GM21528 (cell line): Measurements from ENCODE around the gene LTBP2.
"Not testable (repeated sequence)": the region's sequence is repeated elsewhere in the genome, so short reads cannot be mapped to it uniquely, and the experiment has no call there.

Experiments used
- ATAC-seq: cut with Tn5 transposase; IDR thresholded peaks from one replicate; pipeline ENCODE4 v1.9.1; 2021; ENCODE audit warnings: mild to moderate bottlenecking, moderate library complexity; ENCODE audit not compliant: unreplicated experiment, low FRiP score

LTBP2 gene

DNA sequence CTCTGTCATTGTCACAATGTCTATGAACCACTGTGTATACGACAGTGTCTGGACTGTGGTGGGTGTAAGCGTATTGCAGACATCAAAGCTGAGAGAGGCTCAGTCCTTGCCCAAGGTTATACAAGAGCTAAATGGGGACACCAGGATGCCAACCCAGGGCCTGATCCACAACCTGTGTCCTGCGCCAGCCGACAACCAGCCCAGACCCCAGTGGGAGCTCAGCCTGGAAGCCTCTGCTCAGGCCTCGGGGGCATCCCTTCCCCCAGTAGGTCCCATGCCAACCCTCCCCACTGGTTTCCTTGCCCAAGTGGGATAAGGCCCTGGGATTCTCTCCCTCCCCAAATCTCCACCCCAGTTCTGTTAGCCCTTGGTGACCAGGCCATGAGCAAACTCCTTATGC, 54.3 kb downstream of the LTBP2 start:
- no peak for ATAC-seq

DNA sequence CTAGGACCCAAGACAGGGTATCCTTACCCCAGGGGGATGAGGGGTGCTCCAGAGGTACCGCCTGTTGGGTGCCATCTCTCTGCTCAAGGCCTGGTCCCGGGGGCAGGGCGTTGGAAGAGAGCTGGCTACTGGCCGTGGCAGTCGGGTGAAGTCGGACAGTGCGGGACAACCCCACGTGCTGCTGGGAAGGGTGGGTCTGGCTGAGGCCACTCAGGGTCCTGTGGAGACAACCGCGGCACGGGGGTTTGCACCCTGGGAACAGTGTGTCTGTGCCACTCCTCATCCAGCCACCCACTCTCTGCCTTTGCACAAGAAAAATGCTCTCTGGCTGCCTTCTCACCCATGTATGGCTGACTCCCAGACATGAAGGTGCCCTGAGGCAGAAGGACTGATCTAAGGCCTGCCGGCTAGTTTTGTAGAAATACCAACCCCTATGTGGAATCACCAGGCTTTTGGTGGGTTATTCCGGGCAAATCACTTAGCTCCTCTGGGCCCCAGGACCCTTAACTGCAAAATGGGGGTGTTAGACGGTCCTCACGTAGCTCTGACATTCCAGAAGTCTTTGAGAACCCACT, 56.5 kb downstream of the LTBP2 start:
- ATAC-seq = no peak

DNA sequence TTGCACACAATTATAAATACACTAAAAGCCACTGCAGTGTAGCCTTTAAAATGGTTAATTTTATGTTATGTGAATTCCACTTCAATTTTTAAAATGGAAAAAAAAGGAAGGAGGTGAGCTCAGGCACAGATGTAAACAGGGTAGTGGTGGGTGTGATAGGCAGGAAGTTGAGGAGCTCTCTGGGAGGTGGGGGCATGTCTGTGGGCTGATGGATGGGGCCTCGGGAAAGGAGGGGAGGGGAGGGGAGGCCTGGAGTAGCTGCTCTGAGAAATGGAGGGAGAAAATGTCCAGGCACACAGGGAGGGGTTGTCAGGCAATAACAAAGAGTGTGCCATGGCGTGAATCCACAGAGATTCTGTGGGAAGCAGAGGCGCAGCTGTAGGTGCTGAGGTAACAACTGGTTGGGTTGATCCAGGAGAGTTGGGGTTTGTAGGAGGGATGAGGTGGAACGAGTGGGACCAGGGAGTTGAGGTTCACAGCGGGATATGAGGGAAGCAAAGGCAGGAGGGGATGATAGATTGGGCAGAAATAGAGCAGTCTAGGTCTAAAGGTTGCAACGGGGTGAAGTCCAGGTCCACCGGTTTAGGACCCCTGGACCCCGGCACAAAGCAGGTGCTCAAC, 57.2 kb downstream of the LTBP2 start:
- no peak for ATAC-seq

DNA sequence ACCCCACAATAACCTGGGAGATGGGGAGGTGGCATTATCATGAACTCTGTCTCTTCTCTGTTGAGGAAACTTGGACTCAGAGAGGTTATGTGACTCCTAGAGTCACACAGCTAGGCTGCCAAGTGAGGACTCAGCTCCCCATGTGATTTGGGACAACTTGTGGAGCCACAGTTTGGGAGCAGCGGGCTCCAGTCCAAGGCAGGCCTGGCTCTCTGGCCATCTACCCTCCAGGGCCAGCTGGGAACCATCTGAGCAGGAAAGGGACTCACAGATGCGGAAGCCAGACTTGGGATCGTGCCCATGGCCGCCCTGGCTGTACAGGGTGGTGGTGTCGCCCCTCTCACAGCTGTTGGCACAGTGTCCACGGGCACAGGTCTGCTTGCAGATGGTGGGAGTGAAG, 59.4 kb downstream of the LTBP2 start:
- ATAC-seq = no peak

DNA sequence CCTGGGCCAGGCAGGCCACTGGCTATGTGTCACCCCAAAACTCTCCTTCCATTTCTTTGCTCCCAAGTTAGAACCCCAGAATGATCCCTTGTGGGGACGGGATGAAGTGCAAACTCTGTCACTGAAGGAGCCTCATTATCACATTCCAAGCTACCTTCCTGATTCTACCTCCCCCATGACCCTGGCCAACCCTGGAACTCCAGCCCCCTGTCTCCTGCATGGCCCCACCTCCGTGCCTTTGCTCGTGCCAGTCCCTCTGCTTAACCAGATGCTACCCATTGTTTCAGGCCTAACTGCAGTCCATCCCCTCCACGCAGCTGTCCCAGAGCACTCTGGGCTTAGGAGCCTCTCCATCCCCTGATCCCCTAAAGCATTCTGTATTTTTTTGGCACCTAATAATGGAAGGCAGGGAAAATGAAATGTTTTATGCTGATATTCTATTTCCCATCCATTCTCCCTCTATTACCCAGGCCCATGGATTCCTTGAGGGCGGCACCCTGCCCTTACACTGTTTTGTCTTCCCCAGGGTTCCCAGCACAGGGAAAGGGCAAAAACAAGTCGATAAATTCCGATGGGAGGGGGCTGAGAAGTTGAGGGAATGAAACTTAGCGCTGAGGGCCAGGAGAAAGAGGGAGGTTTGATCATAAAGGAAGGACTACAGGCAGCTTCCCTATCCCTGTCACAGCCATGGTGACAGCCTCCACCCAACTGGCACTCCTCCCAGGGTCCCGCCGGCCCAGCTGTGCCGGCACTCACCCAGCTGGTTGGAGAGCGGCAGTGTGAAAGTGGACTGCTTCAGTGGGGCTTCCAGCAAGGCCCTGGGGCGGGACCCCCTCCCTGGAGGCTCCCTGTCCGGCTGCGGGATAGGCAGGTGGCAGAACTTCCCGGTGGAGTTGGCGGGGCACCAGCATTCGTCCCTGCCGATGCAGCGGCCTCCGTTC, 60.3 kb downstream of the LTBP2 start:
- no peak for ATAC-seq

DNA sequence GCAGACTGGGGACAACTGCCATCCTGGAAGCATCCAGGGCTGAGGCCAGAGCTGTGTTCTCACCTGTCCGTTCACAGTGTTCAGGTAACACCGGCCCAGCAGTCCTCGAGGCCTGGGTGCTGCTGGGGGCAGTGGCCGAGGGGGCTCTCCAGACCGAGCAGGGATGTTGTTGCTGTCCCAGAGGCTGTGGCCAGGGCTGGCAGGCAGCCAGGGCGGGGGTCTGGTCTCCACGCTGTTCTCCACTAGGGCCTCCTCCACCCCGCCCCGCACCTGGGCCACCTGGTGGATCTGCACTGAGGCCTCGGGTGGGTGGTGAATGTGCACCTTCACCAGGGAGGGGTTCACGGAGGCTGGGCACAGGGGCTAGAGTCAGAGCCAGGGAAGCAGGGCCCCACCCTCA, 61.0 kb downstream of the LTBP2 start:
- no peak for ATAC-seq

DNA sequence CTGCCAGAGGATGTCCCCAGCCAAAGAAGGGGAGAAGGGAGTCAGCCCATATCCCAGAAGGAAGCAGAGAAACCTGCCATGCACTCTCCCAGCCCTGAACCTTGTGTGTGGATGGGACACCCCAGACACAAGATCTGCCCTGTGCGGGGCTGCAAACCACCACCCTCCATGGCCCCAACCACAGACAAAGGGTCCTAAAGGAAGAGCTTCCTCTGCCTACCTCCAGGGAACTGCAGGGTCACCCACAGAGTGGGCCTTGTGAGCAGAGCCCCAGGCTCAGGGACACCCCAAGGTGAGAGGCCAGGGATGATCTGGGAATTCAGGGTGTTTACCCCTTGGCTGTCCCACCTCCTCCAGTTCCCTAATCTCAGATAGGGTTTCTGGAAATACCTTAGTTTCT, 62.0 kb downstream of the LTBP2 start:
- ATAC-seq = no peak

DNA sequence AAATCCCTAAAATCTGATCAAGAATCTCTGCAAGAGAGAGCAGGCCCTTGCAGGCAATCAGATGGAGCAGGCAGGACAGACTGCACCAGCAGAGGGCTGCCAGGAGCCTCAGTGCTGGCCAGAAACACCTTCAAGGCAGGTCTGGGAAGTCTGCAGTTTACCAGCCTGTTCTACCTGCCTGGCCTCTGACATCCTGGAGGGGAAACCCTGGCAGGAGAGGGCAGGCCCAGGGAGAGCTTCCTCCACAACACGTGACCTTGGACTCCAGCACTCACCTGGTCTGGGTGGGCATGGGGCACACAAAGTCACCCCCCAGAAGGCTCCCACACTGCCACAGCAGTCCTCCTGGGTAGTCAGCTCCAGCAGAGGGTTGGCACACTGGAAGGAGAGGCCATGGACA, 62.4 kb downstream of the LTBP2 start:
- no peak for ATAC-seq

DNA sequence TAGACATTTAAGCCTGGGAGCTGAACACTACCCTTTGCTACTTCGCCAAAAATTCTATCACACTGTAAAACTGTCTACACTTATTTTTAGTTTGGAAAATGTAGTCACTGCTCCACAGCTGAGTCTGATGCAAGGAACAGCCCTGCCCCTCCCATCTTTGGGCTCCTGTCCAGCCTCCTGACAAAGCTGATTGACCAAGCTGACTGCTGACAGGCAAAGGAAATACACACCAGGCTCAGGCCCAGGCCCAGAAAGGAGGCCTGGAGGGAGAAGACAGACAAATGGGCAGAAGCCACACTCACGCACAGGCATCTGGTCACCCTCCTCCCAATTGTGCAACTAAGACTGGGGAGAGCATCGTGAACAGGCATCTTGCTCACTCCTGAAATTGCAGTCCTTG, 63.2 kb downstream of the LTBP2 start:
- ATAC-seq = no peak

DNA sequence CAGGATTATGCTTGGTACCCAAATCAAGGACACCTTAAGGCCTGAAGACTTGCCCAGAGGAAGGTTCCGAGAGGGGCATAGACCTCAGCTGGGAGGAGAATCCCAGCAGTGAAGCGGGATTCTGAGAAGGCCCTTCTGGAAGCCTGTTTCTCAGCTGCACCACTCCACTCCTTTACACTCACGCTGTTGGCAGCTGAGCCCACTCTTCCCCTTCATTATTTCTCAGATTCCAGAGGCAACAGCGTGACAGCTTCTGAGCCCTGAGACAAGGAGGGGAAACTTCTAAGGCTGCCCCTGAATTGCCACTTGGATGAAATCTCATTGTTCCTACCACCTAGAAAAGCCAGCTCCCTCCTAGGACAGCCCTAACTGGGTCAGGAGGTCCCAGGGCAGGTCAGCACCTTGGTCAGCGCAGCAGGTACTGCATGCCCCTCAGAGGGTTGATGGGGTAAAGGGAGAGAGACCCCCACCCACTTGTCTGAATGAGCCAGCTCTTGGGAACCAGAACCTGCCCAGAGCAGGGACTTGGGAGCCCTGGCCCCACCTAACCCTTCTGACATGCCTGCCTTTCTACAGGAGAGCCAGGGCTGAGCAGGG, 64.6 kb downstream of the LTBP2 start:
- ATAC-seq = no peak

DNA sequence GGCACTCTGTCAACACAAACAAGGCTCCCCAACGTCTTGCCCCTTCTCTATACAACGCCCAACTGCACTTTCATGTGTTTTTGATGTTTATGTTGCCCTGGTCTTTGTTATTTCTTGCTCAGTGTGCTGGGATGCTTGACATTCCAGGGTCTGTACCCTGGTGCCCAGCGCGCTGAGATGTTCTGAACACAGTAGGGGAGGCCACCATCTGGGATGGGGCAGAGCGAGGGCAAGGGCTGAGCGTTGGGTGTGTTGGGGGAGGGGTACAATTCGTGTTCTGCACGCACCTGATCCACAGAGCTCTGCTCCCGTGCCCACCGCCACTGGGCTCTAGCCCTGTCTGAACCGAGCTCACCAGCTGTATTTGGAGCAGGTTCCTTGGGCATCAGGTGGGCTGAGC, 65.6 kb downstream of the LTBP2 start:
- ATAC-seq = no peak

DNA sequence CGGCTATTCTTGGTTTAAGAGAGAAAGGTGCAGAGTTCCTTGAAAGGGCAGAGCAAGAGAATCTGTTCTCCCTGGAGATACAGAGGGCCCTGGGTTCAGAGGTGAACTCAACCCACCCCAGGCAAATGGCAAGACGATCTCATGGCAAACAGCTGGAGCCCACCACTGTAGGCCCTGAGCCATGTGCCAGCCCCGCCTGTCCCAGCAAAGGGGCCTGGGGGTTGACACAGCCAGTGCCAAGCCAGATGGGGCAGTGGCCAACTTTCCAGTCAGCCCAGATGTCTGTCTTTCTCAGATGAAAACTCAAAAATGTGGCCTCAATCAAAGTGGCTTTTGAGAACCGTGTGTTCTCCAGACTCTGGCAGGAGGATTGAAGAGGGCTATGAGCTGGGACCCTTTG, 66.7 kb downstream of the LTBP2 start:
- no peak for ATAC-seq

DNA sequence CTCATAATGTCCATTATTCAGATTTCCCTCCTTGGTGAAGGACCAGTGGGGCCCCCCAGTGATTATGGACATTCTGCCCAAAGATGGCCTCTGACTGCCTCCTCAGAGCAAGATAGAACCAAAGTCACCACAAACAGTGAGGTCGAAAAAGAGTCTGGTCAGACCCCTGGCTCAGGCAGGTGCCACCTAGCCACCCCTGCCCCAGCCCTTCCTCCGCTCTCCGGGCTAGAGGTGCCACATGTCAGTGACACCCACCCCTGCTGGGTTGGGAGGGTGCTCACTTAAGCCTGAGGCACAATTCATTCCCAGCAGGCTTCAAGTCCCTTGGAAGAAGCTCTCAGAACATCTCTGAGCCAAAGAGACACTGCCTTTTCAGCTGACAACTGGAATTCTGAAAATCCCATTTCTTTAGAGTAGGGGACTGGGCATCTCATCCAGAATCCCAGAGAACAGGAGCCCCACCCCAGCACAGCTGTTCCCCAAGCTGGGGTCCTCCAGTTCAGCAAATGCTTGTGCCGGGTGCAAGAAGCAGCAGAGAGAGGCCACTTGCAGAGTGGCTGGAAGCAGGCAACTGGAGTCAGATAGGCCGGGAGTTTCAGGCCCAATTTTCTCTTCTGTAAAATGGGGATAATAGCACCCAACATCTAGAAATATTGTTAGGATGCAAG, 68.1 kb downstream of the LTBP2 start:
- no peak for ATAC-seq

DNA sequence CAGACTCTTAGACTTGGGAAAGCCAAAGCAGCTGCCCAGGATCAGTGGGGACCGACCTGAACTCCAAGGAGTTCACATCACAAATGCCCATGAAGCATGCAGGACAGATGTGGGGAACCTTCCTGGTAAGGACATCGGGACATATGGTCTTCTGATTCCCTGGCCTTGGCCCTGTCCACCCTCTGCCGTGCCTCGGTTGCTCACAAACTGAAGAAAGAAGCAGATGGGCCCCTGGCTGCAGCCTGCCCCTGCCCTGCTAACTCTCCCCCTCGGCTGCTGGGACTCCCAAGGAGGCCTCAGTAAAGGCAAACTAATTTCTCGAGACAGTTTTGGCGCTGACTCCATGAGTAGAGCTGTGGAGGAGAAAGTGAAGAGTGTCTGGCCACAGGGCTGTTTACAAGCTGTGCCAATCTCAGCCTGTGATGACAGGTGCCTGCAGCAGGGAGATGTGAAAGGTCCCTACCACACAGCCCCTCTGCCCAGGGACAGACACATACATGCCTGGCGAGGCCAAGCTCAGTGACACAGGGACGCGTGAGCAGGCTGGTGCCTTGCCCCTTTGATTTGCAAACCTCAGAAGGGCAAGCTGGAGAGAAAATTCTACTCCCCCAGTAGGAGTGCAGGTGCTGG, 69.9 kb downstream of the LTBP2 start:
- no peak for ATAC-seq

DNA sequence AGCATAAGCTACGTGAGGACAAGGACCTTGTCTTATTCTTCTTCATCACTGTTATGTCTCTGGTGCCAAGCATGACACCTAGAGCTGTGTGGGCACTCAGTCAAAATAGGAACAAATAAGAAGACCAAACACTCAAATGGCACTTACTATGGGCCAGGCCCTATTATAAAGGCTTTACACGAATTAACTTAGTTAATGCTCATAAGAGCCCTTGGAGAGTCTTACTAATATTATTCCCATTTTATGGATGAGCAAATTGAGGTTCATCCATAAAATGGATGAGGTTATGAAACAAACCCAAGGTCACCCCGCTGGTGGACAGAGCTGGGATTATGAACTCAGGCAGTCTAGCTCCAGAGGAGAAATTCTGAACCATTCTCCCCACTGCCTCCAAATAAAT, 70.8 kb downstream of the LTBP2 start:
- ATAC-seq = no peak

DNA sequence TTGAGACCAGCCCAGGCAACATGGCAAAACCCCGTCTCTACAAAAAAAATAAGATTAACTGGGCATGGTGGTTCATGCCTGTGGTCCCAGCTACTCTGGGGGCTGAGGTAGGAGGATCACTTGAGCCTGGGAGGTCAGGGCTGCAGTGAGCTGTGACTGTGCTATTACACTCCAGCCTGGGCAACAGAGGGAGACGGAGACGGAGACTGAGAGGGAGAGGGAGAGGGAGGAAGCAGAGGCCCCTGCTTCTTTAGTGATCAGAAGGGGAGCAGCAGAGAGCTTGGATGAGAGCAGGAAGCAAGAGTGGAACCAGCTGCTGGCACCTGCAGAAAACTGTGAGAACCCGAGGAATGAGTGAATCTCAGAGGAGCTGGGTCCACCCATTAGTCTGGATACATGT, 72.5 kb downstream of the LTBP2 start:
- no peak for ATAC-seq

DNA sequence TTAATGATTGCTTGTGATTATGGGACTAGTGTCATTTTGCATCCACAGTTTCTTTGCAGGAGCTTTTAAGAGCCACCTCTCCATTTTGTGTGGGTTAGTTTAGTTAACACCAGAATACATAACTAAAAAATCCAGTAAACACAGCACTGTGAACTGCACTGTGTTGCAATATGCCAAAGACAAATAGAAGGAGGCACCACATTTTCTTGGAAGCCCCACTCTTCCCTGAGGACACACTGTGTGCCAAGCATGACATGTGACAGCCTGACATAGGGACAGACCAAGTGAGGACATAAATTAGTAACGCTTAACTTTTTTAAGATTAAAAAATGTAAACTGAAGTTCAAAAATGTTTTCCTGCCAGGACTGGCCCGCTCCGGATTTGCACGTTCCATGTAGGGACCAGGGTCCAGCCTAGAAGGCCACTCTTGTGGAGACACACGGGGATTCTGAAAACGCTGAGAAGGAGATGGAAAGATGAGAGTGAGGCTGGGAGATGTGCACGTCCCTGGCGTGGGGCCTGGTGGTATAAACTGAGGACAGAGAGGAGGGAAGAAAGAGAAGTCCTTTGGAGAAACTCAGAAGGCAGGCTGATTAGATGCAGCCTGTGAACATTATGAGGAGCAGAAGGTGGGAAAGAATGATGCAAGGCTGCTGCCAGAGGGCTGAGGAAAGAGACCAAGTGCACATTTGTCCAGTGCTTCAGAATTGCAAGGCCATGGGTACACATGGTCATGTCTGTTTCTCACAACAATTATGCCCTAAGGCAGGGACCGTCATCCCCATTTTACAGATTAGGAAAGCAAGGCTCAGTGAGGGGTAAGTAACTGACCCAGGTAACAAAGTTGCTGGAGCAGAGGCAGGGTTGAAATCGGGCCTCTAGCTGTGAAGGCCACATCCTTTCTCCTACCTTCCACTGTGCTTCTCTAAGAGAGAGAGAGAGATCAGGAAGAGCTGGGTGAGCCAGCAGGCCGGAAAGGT, 73.3 kb downstream of the LTBP2 start:
- no peak for ATAC-seq

DNA sequence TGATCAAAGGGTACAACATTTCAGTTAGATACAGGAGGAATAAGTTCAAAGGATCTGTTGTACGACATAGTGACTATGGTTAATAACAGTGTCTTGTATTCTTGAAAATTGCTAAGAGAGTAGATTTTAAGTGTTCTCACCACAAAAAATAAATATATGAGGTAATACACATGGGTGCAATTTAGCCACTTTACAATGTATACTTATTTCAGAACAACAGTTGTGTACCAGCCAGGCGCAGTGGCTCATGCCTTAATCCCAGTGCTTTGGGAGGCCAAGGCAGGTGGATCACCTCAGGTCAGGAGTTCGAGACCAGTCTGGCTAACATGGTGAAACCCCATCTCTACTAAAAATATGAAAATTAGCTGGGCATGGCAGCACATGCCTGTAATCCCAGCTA, 75.7 kb downstream of the LTBP2 start:
- not testable (repeated sequence) for ATAC-seq

DNA sequence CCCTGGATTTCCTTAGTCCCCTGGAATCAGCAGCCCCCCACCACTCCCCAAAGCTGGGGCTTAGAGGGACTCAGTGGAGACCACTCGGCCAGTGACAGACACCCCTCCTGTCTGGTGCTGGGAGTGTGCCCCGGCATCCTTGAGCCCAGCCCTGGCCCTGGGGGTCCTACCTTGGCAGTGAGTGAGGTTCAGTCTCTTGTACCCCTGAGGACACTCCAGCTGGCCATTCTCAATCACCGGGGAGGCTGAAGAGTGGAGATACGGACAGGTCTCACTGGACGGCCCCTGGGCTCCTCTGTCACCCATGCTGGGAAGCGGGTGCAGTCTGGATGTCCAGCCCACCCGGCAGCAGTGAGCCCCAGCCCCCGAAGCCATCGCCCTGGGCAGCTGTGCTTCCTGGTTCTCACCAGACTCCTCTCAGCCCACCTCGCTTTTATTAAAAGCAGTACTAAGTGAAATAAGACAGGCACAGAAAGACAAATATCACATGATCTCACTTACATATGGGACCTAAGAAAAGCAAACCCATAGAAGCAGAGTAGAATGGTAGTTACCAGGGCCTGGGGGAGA, 76.2 kb downstream of the LTBP2 start:
- no peak for ATAC-seq
